ENCODE results near the gene ARHGAP18.

Gene ARHGAP18

DNA sequence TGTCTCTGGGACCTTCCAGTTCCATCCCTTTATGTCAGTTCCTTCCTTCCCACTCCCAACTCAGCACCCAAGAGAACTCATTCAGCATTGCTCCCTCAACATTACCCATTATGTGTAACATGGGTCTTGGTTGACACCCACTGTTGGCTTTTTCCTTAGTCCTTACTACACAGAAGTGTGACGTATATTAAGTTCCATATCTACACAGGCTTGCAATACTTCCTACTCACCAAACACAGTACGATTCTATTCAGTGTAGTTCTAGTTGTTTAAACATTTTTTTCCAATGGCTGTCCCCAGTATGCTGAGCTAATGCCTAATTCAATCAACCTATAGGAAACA, 37.7 kb downstream of the ARHGAP18 start:
- DNase-seq, result no peak

DNA sequence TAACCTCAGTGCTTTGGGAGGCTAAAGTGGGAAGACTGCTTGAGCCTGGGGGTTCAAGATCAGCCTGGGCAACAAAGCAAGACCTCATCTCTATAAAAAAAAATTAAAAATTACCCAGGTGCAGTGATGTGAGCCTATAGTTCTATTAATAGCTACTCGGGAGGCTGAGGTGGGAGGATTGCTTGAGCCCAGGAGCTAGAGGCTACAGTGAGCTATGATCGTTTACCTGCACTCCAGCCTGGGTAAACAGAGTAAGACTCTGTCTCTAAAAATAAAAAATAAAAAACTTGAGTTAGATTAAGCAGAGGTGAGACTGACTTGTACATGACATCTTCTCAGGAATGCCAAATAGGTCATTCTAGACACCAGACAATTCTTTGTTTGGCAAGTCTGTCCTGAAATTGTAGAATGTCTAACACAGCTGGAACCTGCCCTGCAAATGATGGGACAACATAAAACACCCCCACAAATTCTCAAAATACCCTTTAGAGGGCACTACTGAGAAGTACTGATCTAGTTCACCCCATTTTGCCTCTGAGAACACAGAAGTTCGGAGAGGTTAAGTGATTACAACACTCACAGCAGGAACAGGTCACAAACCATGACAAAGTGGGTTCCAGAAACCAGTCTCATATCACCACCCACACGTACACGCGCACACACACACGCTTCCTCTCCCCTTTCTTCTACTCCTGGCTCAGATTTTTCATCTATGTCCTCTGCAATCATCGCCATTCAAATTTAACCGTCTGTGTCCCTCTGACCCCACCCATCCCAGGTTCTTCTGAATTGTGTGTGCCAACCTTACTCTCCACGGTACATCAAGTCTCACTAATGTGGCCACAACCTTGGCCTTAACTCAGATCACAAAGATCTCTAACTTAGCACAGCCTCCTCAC, 38.3 kb downstream of the ARHGAP18 start:
- intact Hi-C loops (cut with DNase I), result no loop called here
- DNase-seq, result no peak

More for the DNA sequence above, 37.7 kb downstream of the ARHGAP18 start:
- intact Hi-C loops (cut with DNase I), result no loop called here

DNA sequence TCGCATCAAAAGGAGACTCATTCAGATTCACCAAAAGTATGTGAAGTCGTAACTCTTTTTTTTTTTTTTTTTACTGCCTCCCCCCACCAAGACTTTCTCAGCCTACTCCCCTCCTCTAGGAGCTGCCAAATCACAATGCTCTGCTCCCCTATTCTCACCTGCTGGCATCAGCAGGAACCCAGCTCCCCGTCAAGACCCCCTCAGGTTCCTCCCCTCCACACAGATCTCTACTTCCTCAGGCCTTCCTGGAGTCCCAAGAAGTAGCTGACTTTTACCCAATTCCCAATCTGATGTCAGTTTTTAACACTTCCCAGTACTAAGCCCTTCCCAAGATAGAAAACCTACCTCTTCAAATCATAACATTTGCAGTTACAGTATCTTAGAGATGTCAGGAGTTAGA, 39.3 kb downstream of the ARHGAP18 start:
- intact Hi-C loops (cut with DNase I), result no loop called here
- DNase-seq, result peak in 1 of 10 donors; percentile 52

DNA sequence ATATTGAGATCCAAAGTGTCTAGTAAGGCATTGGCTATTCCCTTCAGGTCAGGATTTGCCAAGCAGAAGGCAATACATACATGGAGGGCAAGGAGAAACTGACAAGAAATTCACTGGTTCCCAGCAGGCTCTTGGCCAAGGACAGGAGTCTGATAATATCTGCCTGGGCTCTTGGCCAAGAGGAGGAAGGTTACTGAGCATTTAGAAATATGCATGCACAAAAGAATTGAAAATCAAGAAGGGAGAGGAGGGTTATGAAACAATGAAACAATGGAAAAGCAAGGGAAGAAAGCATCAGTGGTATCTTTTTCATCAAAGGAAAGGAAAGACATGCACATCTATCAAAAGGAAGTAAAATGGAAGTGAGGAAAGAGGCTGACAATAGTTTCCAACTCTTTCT, 42.4 kb downstream of the ARHGAP18 start:
- no peak for DNase-seq
- intact Hi-C loops (cut with DNase I), result no loop called here

DNA sequence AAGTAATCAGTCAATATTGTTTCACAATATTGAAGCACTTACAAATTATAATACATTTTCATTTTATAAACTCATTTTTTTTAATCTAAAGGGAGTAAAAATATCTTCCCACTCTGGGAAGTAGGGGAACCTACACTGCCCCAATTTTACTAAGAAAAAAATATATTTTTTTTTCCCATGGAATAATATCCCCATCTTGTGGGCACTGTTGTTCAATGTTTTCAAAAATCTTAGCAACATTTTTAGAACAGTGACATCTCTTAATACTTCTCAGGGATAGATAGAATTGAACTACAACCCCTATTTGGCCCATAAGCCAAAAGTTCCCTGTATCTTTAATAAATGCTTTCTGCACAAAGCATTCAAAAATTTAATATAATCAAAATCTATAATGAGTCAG, 42.9 kb downstream of the ARHGAP18 start:
- intact Hi-C loops (cut with DNase I), result no loop called here
- DNase-seq, result no peak

DNA sequence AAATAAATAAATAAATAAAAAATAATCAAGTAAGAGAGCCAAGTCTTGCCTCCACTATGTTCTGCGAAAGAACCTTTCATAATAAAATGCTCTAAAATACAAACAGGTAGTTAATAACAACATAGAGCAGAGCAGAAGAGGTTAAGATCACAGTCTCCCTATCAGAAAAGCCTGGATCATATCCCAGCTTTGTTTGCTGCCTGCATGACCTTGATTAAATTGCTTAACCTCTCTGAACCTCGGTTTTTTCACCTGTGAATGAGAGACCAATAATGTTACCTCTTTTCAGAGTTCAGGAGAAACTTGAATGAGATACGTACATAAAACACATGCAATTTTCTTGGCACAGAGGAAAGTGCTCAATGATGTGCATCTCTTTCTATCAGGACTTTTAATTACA, 44.4 kb downstream of the ARHGAP18 start:
- intact Hi-C loops (cut with DNase I), result no loop called here
- DNase-seq, result no peak

DNA sequence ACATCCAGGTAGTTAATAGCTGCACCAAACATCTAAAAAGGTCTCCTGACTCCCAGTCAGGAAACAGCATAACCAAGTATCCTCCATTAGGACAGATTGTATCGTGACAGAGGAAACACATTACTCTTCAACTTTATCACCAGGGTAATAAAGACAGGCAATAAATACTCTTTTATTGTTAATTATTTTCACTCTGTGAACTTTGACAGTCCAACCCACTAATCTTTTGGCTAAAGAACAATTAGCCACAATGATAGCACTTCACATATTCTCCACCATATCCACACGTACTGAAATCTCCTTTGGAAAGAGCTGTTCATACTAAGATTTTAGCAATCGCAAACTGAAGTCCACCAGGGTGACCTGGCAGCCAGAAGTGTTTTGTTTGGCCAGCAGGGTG, 46.4 kb downstream of the ARHGAP18 start:
- no peak for DNase-seq
- intact Hi-C loops (cut with DNase I), result no loop called here

DNA sequence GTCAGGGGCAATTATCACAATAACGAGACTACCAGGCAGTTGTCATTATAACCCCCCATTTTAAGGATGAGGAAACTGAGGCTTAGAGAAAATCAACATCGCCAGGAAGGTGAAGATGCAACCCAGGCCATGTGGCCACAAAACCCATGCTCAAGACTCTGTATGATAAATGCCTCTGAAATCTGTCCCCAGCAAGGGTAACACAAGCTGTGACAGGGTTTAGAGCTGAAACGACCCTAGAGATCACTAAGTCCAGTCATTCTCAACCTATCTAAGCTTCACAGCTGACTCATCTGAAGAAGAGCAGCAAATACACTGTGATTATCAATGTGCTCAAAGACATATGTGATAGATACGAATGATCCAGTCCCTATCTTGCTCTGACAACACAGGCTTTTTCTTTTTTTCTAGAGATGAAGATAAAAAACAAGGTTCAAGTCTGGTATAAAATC, 47.0 kb downstream of the ARHGAP18 start:
- intact Hi-C loops (cut with DNase I), result no loop called here
- no peak for DNase-seq

DNA sequence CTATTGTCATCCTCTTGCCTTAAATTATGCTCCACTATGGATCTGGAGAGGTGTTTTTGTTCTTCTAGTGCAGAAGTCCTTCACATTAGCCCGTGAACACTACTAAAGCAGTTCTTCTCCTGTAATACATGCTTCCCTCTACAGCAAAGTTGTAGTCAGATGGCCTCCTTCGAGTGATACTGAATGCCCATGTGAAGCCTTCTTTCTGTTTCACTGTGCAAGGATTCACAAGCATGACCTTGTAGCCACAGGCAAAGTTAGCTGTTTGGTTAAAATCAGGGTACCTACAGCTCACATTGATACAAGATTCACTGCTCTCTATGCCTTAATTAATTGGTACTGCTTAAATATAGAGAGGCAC, 47.6 kb downstream of the ARHGAP18 start:
- intact Hi-C loops (cut with DNase I), result no loop called here
- DNase-seq, result no peak

DNA sequence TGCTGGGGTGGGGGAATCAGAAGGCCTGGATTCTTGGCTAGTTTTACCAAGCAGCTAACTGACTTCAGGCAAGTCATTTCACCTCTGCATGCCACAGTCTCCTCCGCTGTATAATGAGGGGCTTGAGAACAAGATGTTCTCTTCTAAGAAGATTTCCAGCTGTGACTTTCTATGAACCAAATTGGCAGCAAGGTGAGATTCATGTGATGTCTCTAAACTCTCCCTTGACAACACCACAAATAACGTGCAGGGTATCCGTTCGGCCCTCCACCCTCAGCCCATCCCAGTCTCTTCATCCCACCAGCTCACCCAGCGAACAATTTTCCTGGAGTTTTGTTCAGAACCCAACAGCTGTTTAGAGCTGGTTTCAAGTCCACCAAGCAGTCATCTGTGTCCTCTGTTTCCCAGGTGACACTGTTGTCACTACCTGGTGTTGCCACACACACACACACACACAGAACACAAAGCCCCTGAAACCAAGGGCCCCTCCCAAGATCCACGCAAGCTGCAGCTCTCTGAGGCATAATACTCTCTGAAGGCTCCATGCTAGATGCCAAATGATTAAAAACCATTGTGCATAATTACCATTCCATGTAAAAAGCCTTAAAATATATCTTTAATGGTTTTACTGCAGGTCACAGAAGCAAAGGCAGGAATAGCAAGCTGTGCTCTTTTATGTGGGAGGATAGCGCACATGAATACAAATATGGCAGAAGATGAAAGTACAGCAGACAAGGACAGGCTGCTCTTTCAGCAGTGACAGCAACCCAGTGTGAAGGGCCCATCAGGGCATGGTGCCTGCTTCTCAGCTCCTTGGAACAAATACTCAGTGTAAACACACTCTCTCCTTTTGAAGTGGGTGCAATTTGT, 48.2 kb downstream of the ARHGAP18 start:
- intact Hi-C loops (cut with DNase I), result no loop called here
- DNase-seq, result peak in 3 of 10 donors; percentile 11 to 82 (median 25)

DNA sequence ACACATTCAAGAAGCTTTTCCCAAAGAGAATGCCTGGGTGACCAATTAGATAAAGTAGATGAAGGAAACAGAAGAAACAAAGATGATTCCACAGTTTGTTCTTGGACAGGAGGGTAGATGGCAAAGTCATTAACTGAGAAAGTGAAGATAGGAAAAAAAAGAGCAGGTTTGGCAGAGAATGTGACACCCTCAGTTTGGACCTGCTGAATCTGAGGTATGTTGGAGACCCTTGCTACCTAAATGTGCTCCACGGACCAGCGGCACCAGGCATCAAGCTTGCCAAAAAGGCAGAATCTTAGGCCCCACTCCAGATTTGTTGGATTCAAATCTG, 49.7 kb downstream of the ARHGAP18 start:
- intact Hi-C loops (cut with DNase I), result no loop called here

DNA sequence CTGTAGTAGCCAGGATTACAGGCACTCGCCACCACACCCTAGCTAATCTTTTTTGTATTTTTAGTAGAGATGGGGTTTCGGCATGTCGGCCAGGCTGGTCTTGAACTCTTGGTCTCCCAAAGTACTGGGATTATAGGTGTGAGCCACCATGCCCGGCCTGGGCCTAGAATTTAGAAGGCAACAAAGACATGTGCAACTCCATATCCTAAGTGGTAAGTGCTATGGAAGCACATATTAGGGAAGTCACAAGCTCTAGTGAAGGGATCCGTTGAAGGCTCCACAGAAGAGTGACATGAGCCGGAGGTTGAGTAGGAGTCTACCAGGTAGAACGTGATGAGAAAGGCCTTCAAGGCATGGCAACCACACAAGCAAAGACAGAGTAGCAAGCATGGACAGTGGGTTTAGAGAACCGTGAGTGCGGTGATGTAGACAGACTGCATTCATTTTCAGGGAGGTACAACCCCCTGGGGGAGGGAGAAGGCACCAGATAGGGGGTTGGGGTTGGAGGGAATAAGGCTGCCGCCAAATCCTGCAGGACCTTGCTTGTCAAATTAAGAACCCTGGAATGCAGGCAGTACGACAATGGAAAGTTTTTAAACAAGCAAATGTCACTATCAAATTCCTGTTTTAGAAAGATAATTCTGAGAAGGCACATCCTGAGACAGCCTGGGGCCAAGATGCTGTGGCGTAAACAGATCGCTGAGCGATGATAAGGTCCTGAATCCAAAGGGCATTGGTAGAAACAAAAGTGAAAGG, 50.2 kb downstream of the ARHGAP18 start:
- peak in 1 of 10 donors; percentile 37 for DNase-seq
- intact Hi-C loops (cut with DNase I), result no loop called here

More for the DNA sequence above, 49.7 kb downstream of the ARHGAP18 start:
- no peak for DNase-seq

DNA sequence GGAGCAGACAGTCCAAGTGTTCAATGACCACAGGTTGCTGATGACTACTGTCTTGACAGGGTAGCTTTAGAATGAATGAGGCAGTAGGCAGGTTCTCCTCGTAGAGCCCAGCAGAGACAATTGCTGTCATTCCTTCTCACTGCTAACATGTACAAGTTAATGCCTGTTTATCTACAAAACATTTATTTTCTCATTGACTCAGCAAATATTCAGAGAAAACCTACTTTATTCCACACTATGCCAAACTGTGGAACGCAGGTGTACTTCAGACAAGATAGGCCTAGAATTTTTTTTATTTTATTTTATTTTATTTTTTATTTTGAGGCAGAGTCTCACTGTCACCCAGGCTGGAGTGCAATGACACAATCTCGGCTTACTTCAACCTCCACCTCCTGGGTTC, 50.8 kb downstream of the ARHGAP18 start:
- intact Hi-C loops (cut with DNase I), result no loop called here
- no peak for DNase-seq

DNA sequence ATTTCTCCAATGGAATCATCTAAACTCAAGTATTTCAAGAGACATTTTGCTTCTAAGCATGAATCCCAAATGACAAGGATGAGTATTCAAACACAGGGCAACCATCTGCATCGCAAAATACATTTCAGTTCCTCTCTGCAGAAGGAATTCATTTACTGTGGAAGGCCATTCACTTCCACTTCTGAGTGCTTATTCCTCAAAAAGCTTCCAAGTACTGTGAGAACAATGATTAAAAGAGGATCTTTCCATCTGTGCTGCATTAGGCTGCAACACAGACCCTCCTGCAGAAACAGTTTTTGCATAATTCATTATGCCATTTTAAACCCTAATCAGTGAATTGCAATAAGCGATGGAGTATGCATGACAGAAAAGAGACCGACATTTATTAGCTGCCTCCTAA, 52.5 kb downstream of the ARHGAP18 start:
- intact Hi-C loops (cut with DNase I), result no loop called here
- DNase-seq, result no peak

DNA sequence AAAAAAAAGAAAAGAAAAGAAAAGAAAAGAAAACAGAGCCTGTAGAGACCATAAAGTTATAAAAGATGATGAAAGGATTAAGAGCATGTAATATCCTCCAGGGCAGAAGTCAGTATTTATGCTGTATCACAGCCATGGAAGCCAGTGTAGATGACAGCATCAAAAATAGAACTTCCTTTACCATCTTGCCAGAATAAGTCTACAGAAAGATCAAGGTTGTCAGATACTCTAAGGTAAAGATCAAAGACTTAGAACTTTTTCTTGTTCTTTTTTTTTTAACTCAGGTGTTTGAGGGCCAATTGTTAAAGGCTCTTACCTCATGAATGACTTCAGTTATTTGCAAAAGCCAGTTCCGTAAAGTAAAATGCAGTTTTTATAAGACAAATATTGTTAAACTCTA, 54.6 kb downstream of the ARHGAP18 start:
- intact Hi-C loops (cut with DNase I), result no loop called here
- DNase-seq, result no peak

DNA sequence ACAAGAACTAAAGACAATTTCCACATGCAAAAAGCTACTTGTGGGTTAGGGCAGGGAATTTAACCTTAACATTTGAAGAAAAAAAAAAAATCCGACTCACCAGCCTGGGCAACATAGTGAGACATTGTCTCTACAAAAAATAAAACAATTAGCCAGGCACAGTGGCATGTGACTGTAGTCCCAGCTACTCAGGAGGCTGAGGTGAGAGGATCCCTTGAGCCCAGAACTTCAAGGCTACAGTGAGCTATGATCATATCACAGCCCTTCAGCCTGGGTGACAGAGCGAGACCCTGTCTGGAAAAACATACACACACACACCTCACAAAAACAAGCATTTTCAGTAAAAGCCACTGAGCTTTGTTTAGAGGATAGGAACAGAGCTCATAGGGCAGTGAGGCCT, 56.2 kb downstream of the ARHGAP18 start:
- no peak for DNase-seq
- intact Hi-C loops (cut with DNase I), result no loop called here

DNA sequence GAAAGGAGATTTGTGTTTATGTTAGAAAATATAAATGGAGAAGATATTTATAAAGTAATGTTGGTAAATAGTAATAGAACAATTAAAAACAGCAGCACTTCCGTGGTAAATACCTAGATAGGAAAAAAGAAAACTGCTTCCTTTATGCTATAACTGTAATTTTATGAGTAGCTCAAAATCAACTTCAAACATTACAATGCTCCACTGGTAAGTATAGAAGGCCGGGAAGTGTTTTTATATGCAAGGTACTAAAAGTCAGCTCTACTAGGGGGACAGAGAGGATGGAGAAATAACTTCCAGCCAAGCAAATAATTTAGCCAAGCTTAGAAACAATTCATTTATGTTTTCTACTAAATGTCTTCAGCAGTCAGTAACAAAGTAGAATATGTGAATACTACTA, 56.7 kb downstream of the ARHGAP18 start:
- DNase-seq, result no peak
- intact Hi-C loops (cut with DNase I), result no loop called here

DNA sequence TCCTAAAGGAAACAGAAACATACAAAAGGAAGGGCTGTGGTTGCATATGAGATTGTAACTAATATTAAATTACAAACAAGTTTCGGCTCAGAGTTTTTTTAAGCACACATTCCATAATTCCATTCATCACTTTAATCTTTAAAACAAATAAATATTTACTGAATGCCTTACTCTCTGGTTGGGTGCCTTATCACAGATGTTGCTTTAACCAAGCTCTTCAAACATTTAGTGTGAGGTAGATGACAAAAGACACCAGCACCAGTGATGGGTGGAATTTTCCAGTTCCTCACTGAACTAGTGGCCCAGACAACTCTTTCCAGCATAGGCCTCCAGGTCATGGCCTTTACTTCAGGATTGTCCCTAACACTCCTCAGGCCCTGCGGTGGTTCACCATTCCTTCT, 58.7 kb downstream of the ARHGAP18 start:
- intact Hi-C loops (cut with DNase I), result no loop called here
- no peak for DNase-seq

DNA sequence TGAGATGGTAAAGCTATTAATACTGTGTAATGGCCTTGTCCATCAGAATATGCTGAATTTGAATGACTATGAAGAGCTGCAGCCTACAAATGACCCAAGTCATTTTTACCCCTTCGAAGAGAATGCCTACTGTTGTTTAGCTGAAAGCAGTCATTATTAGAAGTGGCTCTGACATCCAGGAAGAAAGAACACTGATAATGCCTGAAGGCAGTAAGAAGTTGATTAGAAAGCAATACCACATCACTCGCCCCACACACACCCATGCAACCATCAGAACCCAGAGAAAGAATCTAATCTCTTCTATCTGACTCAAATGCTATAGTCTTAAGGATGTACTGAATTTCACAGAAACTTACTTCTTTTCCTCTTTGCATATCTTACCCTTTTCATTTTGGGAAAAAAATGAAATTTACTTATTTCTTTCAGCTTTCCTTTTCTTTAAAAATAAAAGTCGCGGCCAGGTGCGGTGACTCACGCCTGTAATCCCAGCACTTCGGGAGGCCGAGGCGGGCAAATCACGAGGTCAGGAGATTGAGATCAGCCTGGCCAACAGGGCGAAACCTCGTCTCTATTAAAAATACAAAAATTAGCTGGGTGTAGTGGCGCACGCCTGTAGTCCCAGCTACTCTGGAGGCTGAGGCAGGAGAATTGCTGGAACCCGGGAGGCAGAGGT, 61.0 kb downstream of the ARHGAP18 start:
- DNase-seq, result no peak
- intact Hi-C loops (cut with DNase I), result no loop called here

DNA sequence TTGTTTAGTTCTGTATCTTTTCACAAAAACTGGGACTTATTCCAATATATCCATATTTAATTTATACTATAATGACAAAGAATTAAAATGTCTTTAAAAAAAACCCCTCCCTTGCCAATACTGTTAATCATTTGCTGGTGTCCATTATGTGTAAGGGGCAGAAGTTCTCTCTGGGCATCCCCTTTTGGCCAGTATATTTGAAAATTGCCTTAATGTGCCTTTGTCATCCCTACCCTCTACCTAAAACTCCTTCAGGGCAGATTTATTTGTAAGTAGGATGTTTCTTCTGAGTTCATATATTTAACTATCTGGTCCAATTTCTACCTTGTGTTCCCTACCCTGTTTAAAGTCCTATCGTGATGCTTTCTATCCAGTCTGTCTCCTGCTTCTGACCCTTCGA, 62.9 kb downstream of the ARHGAP18 start:
- intact Hi-C loops (cut with DNase I), result no loop called here
- no peak for DNase-seq

DNA sequence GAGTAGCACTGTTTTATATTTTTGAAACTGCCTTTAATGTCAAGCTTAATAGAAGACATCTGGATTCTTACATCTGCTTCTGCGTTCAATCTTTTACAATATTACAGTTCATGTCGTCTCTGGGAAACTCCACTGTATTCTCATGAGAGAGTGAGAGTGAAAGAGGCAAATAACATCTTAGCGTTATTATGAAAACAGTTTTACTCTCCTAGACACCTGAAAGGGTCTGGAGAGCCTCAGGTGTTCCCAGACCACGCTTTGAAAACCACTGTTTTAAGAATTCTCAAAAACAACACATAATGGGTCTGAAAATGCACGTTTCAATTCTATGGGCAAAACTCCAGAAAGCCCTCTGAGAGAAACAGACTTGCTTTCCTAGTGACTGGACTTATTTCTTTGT, 63.3 kb downstream of the ARHGAP18 start:
- DNase-seq, result no peak
- intact Hi-C loops (cut with DNase I), result no loop called here

Measured in posterior cingulate gyrus (tissue), 11 donors.